Ammon's horn (tissue), 1 donor: Measurements from ENCODE around the gene CNBD2.
"Not testable (repeated sequence)": the region's sequence is repeated elsewhere in the genome, so short reads cannot be mapped to it uniquely, and the experiment has no call there.

Experiments used
- DNase-seq: peaks from one replicate; pipeline ENCODE4 v3.0.0-alpha.2; 2016; ENCODE audit warnings: low spot score

CNBD2 gene

GRCh38 chr20:35975576-35976373, 7.4 kb downstream of the CNBD2 start:
- DNase-seq = no peak

DNA sequence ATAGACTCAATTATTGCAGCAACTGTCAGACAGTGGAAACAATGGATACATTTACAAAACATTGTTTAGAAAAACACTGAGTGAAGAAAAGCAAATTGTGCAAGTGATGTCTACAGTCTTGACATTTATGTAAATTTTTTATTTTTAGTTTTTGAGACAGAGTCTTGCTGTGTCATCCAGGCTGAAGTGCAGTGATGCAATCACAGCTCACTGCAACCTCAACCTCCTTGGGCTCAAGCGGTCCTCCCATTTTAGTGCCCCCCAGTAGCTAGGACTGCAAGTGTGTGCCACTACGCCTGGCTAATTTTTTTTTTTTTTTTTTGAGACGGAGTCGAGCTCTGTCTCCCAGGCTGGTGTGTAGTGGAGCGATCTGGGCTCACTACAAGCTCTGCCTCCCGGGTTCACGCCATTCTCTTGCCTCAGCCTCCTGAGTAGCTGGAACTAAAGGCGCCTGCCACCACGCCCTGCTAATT, 9.7 kb downstream of the CNBD2 start:
- no peak for DNase-seq

GRCh38 chr20:35979544-35979943, 11.2 kb downstream of the CNBD2 start:
- no peak for DNase-seq

- DNase-seq = no peak
Measured at GRCh38 chr20:35981969-35982368, 13.6 kb downstream of the CNBD2 start.

DNA sequence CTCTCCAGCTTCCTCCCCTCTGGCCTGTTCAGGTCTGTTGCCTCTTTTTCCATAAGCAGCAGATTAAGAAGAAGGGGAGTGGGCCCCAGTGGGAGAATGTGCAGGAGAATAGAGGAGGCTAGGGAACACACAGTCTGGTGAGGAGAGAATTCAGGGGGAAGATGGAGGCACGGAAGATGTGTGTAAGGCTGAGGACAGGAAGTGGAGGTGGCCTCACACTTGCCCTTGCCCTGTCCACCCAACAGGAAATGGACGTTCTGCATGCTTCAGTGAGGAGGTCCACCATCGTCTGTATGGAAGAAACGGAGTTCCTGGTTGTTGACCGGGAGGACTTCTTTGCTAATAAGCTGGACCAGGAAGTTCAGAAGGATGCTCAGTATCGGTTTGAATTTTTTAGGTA, 16.0 kb downstream of the CNBD2 start:
- DNase-seq = no peak

DNA sequence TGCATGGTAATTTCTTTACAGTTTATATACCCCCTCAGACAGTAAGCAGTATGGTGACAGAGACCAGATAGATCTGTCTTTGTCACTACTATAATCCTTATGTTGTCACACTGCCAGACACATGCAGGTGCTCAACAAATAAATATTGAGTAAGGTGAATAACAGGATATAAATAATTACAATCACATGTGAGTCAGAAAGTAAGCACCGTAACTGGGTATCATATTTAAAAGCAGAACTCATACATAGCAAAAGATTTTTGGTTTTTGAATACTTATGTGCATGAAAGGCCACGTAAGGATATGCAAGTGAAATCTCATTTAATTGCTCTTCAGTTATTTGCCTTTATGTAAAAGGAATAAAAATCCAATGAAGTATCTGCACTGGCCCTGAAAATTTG, 17.4 kb downstream of the CNBD2 start:
- DNase-seq = no peak

- DNase-seq = no peak
Measured at GRCh38 chr20:35988910-35989463, 20.6 kb downstream of the CNBD2 start.

- peak; percentile 28 for DNase-seq
Measured at GRCh38 chr20:35991142-35991771, 22.9 kb downstream of the CNBD2 start.

DNA sequence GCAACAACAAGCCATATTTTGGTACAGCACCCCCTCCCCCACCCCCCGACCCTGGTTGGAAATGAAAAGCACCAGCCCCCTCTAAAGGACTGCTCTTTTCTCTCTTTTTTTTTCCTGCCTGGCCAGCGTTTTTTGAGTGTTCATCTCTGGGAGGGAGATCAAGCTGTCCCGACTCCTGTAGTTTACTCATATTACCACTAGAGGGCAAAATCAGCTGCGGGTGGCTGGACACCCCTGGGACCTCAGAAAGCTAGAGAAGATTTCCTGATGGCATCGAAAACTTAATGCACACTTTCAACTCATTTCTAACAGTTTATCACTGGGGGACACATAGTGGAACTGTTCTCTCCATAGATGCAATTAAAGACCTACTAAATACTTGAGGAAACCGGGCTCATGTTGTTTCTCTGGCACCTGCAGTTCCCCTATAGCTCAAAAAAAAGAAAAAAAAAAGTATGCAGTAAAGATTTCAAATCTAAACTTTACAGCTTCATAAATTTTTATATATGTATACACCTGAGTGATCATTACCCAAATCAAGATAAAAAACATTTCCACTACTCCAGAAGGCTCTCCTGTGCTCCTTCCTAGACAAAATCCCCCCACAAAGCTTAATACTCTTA, 24.4 kb downstream of the CNBD2 start:
- DNase-seq = peak; percentile 75

DNA sequence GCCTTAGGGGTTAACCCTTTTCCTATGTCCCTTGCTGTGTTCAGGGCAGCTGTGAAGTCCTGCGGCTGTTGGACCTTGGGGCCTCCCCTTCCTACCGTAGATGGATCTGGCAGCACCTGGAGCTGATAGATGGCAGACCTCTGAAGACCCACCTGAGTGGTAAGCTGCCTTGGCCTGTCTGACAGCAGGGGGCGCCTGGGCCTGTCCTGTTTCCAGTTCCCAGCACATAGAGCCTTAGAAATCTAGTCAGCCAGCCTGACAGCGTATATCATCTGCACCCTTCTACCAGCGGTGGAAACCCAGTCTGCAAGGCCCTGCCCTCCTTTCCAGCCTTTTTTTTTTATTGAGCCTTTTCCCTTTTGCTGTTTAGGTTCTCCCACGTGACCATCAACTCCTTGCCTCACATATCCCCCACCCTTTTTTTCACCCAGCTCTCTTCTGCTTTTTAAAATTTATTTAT, 26.6 kb downstream of the CNBD2 start:
- peak; percentile 89 for DNase-seq

DNA sequence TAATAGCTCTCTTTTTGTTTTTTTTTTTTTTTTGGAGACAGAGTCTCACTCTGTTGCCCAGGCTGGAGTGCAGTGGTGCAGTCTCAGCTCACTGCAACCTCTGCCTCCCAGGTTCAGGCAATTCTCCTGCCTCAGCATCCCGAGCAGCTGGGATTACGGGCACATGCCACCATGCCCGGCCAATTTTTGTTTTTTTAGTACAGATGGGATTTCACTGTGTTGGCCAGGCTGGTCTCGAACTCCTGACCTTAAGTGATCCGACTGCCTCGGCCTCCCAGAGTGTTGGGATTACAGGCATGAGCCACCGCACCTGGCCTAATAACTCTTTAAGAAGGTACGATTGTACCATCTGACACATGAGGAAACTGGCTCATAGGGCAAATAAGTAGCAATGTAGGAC, 28.1 kb downstream of the CNBD2 start:
- DNase-seq = not testable (repeated sequence)

DNA sequence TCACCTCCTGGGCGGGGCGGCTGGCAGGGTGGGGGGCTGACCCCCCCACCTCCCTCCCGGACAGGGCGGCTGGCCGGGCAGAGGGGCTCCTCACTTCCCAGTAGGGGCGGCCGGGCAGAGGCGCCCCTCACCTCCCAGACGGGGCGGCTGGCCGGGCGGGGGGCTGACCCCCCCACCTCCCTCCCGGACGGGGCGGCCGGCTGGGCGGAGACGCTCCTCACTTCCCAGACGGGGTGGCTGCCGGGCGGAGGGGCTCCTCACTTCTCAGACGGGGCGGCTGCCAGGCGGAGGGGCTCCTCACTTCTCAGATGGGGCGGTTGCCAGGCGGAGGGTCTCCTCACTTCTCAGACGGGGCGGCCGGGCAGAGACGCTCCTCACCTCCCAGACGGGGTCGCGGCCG, 32.9 kb downstream of the CNBD2 start:
- not testable (repeated sequence) for DNase-seq

DNA sequence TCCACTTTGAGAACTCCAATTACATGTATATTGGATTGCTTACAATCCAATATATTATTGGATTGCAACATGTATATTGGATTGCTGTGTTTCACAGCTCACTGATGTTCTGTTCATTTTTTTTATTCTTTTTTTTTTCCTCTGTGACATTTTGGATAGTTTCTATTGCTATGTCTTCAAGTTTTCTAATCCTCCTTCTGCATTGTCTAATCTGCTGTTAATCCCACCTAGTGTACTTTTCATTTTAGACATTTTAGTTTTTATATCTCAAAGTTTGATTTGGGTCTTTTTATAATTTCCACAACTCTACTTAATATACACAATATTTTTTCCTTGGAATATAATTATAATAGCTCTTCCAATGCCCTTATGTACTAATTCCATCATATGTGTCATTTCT, 34.5 kb downstream of the CNBD2 start:
- no peak for DNase-seq

DNA sequence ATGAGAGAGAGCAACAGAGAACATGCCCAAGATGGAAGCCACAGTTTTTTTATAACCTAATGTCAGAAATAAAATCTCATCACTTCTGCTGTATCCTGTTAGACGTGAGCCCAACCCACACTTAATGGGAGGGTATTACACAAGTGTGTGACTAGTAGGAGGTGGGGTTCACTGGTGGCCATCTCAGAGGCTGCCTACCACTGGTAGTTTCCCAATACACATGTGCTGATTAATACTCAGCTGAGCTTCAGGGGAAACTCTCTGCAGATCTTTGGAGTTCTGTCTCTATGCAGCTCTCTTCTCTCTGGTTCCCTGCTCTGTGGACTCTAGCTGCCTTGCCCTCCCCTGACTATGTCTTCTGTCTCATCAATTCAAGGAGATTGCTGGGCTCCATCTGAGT, 35.7 kb downstream of the CNBD2 start:
- no peak for DNase-seq

DNA sequence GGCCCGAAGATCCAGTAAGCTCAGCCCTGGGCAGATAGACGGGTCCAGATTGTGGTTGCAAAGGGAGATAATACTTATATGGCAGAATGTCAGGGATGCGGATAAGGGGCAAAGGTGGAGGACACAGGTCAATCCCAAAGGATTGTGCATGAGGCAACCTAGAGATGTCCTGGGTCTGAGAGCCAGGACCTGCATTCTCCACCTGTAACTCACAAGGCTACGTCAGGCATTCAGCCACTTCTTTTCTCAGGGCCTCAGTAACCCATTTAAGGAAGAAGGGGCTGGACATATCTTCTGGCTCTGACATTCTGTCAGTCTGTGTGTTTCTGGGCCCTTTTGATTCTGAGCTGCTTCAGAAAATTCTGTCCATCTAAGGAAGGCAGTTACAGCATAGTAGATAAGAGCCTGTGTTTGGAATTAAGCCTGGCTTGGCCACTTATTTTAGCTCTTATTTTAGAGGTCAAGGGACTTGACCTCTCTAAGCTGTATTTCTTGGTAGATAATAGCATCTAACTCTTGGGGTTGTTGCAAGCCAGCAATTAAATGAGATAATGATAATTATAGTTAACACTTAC, 40.2 kb downstream of the CNBD2 start:
- no peak for DNase-seq

- DNase-seq = no peak
Measured at GRCh38 chr20:36010076-36010475, 41.7 kb downstream of the CNBD2 start.

GRCh38 chr20:36010825-36011224, 42.4 kb downstream of the CNBD2 start:
- no peak for DNase-seq

- DNase-seq = no peak
Measured at GRCh38 chr20:36015806-36016403, 47.5 kb downstream of the CNBD2 start.

- DNase-seq = no peak
Measured at GRCh38 chr20:36017048-36017951, 48.9 kb downstream of the CNBD2 start.

DNA sequence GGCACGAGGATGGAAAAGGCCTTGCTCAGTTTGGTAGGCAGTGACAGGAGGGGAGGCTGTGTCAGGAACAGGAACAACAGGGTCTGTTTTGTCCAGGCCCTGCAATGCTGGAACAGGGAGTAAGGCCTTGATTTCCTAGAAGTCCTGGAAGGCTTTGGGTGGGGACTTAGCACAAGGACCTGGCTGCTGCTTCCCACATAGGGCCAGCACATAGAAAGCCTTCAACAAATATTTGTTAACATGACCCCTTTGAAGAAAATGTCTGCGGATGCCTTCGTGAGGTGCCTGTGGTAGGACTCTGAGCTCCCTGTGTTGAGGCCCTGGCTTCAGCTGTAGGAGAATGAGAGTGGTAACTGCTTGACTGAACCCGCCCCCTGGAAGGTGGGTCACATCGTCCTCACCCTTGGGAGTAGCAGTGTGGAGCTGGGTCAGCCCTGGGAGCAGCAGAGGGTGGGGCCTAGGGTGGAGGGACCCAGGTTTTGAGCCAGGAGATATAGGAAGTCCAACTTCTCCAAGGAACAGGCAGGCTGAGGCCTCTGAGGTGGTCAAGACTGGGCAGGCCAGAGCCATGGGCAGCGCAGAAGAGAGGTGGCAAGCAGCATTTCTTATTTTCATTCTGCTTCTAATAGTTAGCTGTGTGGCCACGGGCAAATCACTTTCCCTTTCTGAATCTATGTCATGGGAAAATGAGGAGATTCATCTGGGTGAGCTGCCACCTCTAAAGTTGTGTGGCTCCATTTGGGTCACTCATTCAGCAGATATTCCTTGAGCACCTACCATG, 50.0 kb downstream of the CNBD2 start:
- no peak for DNase-seq
